K562 (cell line): Measurements from ENCODE around the gene PPP1CB. TPM values are rescaled to one million over a fixed set of nuclear protein-coding genes. Genes with fewer than 3 reads are reported as not detected.
A peak's percentile ranks its signal among the peaks of the same experiment; 100 is the strongest.

Experiments
- ATAC-seq: fragments of 200-7000 bp; cut with Tn5 transposase; 3 replicates; pipeline ENCODE4 v1.9.1; 2020; ENCODE audit warnings: moderate library complexity
- BruUV-seq: library from RNA; stranded (reverse); fragments of 400-500 nt; replicated peaks from 2 replicates; lab custom pipeline; 2021; lab: Mats Ljungman, UMichigan
- CTCF ChIA-PET: fragments of 300-600 bp; formaldehyde crosslinking; extraction: SDS; loops from one replicate; lab custom pipeline; 2021; ENCODE audit warnings: low intra/inter-chr PET ratio; lab: Yijun Ruan, JAX
- POLR2A ChIA-PET: fragments of 300-600, 350-650 bp; sonication (Branson Sonifier 250); formaldehyde crosslinking; extraction: SDS; loops from one replicate; lab custom pipeline; 2021; ENCODE audit warnings: antibody characterized with exemption, inconsistent platforms; lab: Yijun Ruan, JAX
- DNase-seq, 4 experiments: peaks; one replicate each; pipeline versions ENCODE4 v3.0.0 to v3.0.0-alpha.2; 2011 to 2018; ENCODE audit warnings: low spot score in 3 of 4, mixed read lengths in 3 of 4; ENCODE audit errors: extremely low read depth in 1 of 4
- FAIRE-seq: peaks from 2 replicates; lab custom pipeline; 2011; peaks lifted over from hg19 to GRCh38; lab: Jason Lieb, UNC
- H2AFZ ChIP-seq: 2 replicates; pipeline ENCODE4 v1.6.0; 2011; ENCODE audit warnings: low read depth, low read length, control low read depth, inconsistent platforms
- H3K27ac ChIP-seq: fragments of 200-600 bp; 3 replicates; pipeline ENCODE4 v1.8.0; 2011; ENCODE audit warnings: low read depth, mild to moderate bottlenecking, control low read depth, inconsistent platforms, low read length, moderate library complexity, mixed read lengths; ENCODE audit errors: extremely low read depth
- H3K27me3 ChIP-seq, 2 experiments: fragments of 300-600 bp in 1 of 2; 2 replicates in 1 of 2; 3 replicates in 1 of 2; pipeline versions ENCODE4 v1.6.0 to v1.8.0; 2011; ENCODE audit warnings: inconsistent platforms in 2 of 2, low read length in 2 of 2, mild to moderate bottlenecking in 1 of 2, mixed read lengths in 1 of 2, moderate library complexity in 1 of 2; ENCODE audit not compliant: control insufficient read depth in 2 of 2, insufficient read depth in 2 of 2
- H3K36me3 ChIP-seq: fragments of 300-600 bp; 3 replicates; pipeline ENCODE4 v1.8.0; 2011; ENCODE audit warnings: mild to moderate bottlenecking, low read length, inconsistent platforms; ENCODE audit not compliant: control insufficient read depth, insufficient read depth
- H3K4me1 ChIP-seq, 2 experiments: fragments of 200-600 bp in 1 of 2; replicated peaks in 1 of 2; 2 replicates in 1 of 2; 3 replicates in 1 of 2; pipeline versions ENCODE4 v1.5.1 to v1.8.0; 2011; ENCODE audit warnings: inconsistent platforms in 2 of 2, low read length in 2 of 2, mild to moderate bottlenecking in 1 of 2, mixed read lengths in 1 of 2, moderate library complexity in 1 of 2; ENCODE audit not compliant: control insufficient read depth in 2 of 2, insufficient read depth in 2 of 2
- H3K4me2 ChIP-seq: 2 replicates; pipeline ENCODE4 v1.6.1; 2011; ENCODE audit warnings: low read length, control low read depth, inconsistent platforms, mixed read lengths; ENCODE audit not compliant: insufficient read depth
- H3K4me3 ChIP-seq: fragments of 200-600 bp; sonication (generic), shearing (Covaris generic); 2 replicates; pipeline ENCODE4 v1.5.1; 2016; ENCODE audit warnings: control low read depth, inconsistent platforms
- H3K79me2 ChIP-seq: fragments of 200-600 bp; 3 replicates; pipeline ENCODE4 v1.8.0; 2011; ENCODE audit warnings: low read length, inconsistent platforms; ENCODE audit not compliant: control insufficient read depth, insufficient read depth
- H3K9ac ChIP-seq, 2 experiments: 2 replicates each; pipeline versions ENCODE4 v1.6.0 to v1.6.1; 2011; ENCODE audit warnings: low read depth in 2 of 2, low read length in 2 of 2, control low read depth in 1 of 2, inconsistent platforms in 1 of 2, mild to moderate bottlenecking in 1 of 2, mixed read lengths in 1 of 2; ENCODE audit not compliant: insufficient read depth in 1 of 2
- H3K9me1 ChIP-seq: one replicate; pipeline ENCODE4 v1.6.0; 2011; ENCODE audit warnings: inconsistent platforms, mild to moderate bottlenecking, low read length, moderate library complexity; ENCODE audit not compliant: control insufficient read depth, insufficient read depth
- H3K9me3 ChIP-seq: replicated peaks from 2 replicates; pipeline ENCODE4 v1.5.1; 2011; ENCODE audit warnings: low read depth, low read length, inconsistent platforms; ENCODE audit not compliant: control insufficient read depth, insufficient read depth
- H4K20me1 ChIP-seq: replicated peaks from 2 replicates; pipeline ENCODE4 v1.6.1; 2011; ENCODE audit warnings: low read length, inconsistent platforms, mixed read lengths; ENCODE audit not compliant: control insufficient read depth, insufficient read depth
- C11orf30 ChIP-seq: fragments of 450-650 bp; IDR thresholded peaks from 2 replicates; pipeline ENCODE4 v1.6.1; 2016; ENCODE audit warnings: low read depth, mild to moderate bottlenecking
- ZBTB2 ChIP-seq: fragments of 450-650 bp; IDR thresholded peaks from 2 replicates; pipeline ENCODE4 v1.6.1; 2016; ENCODE audit warnings: antibody characterized with exemption
- ZNF263 ChIP-seq: sonication (generic); formaldehyde crosslinking; IDR thresholded peaks from 2 replicates; pipeline ENCODE4 v1.8.0; 2022; ENCODE audit warnings: mild to moderate bottlenecking, missing genetic modification reagents, borderline replicate concordance
- ZNF316 ChIP-seq: fragments of 450-650 bp; IDR thresholded peaks from 2 replicates; pipeline ENCODE4 v1.6.1; 2016
- WGBS: fragments of 100-300 bp; shearing (Covaris generic); methylation state at CpG from one replicate; pipeline ENCODE4 v1.1.6; 2016; ENCODE audit warnings: low coverage, mixed read lengths; ENCODE audit not compliant: insufficient coverage; ENCODE audit errors: missing lambda C conversion rate; 5-methylcytosine and 5-hydroxymethylcytosine counted together
- in situ Hi-C: fragments of 300-500 bp; cut with MboI; formaldehyde crosslinking; loops from 4 replicates; pipeline ENCODE4 v1.15.0; 2018; ENCODE audit warnings: inconsistent platforms, mixed read lengths
- intact Hi-C: fragments of 100-400 bp; cut with micrococcal nuclease; formaldehyde crosslinking; loops from 2 replicates; pipeline ENCODE4 v1.14.2; 2022
- polyA plus RNA-seq, 8 experiments: library from polyadenylated mRNA; depleted of rRNA in 4 of 8; stranded (reverse) in 5 of 8; unstranded in 3 of 8; fragments of >200 nt; fragmentation: Nextera tagmentation in 2 of 8; fragmentation: Illumina TruSeq in 1 of 8; extraction: Ambion mirVana in 2 of 8; extraction: Trizol in 1 of 8; gene quantifications; 2 replicates each; pipeline versions ENCODE4 v1.2.1 to v1.2.3, GENCODE V29; 2011 to 2014; ENCODE audit warnings: inconsistent platforms in 1 of 8, missing spikeins in 1 of 8
- total RNA-seq, 7 experiments: library from RNA; depleted of rRNA in 6 of 7; stranded (reverse); fragments of >200 nt in 6 of 7; fragmentation: Illumina TruSeq in 2 of 7; extraction: Trizol in 2 of 7; gene quantifications; 2 replicates each; pipeline versions ENCODE4 v1.2.1 to v1.2.3, GENCODE V29; 2011 to 2021; ENCODE audit warnings: low replicate concordance in 1 of 7

PPP1CB gene
- total and polyA plus RNA-seq, 9 of the 15 experiments (the other 6 are each of a cell fraction or from before 2014, with no cell fraction given), result 25.6 to 118 (median 58.9) TPM

- TF ChIP-seq ZBTB2, result no peak
Observed at GRCh38 chr2:28796620-28797019, 45.0 kb downstream of the PPP1CB start (continued).

GRCh38 chr2:28801726-28802125, 50.1 kb downstream of the PPP1CB start:
- DNase-seq, result no peak
- Histone ChIP-seq H3K4me2 (no peak overlapping the region), H3K9me1 (no peaks in the 10 kb centered on the region), H3K9ac (no peak overlapping the region), H2AFZ (no peak overlapping the region), H3K4me3 (no peak overlapping the region), H3K4me1 (no peaks in the 10 kb centered on the region)
- in situ Hi-C loops, result no loop called here
- TF ChIP-seq ZNF316, result peak; percentile 30; the same call in 1 of the 2 replicates
- 0 out of 2 replicates have a peak, but pooled peaks have one; percentile 25 for TF ChIP-seq C11orf30
- TF ChIP-seq ZNF263 (CRISPR knock-in tag), result no peak
- TF ChIP-seq, all 486 proteins: peak for 2
- H4K20me1 ChIP-seq, result no peaks in the 10 kb centered on the region
- ChIA-PET POLR2A (interaction anchor here (0.9 to 1.3 kb wide), 2 partner anchors 12 to 13 kb away, joined by 4 to 5 read pairs; no protein-coding TSS in a partner anchor), CTCF (no interaction called here)
- BruUV-seq, result no TSS peak
- no peak overlapping the region for H3K27ac ChIP-seq
- ATAC-seq (no peak), FAIRE-seq (no peak)
- WGBS, result 70% methylated on average over 3 of the region's 3 CpGs
- peaks cover 45% of the 10 kb centered on the region for H3K36me3 ChIP-seq
- H3K79me2 ChIP-seq, result no peaks in the 10 kb centered on the region; the same call in 2 of the 3 replicates
- H3K27me3 ChIP-seq, result no peaks in the 10 kb centered on the region
- intact Hi-C loops, result no loop called here
- H3K9me3 ChIP-seq, result no peaks in the 10 kb centered on the region
